Adrenal gland (tissue), 5 donors: ENCODE measurements around the gene TPRG1L.

ENCODE experiments used
- POLR2A ChIP-seq, 2 donors: fragments of 450-650 bp; IDR thresholded peaks; one replicate each; pipeline ENCODE4 v1.6.1; 2017; ENCODE audit warnings: antibody characterized with exemption in 2 of 2, mild to moderate bottlenecking in 2 of 2, moderate library complexity in 1 of 2
- TF ChIP-seq, protein P1 (sequence below), 6 experiments: fragments of 450-650 bp in 4 of 6; fragments of 200-600 bp in 2 of 6; sonication (generic) in 1 of 6; IDR thresholded peaks; 1 replicate in 5 of 6; 2 replicates in 1 of 6; pipeline versions ENCODE4 v1.5.1 to v1.8.0; 2016 to 2021; ENCODE audit warnings: antibody characterized with exemption in 6 of 6, mild to moderate bottlenecking in 2 of 6, moderate library complexity in 1 of 6
- donor health status: DM: no; HTN: no; CAD: no.

- TF ChIP-seq, protein P1, sequence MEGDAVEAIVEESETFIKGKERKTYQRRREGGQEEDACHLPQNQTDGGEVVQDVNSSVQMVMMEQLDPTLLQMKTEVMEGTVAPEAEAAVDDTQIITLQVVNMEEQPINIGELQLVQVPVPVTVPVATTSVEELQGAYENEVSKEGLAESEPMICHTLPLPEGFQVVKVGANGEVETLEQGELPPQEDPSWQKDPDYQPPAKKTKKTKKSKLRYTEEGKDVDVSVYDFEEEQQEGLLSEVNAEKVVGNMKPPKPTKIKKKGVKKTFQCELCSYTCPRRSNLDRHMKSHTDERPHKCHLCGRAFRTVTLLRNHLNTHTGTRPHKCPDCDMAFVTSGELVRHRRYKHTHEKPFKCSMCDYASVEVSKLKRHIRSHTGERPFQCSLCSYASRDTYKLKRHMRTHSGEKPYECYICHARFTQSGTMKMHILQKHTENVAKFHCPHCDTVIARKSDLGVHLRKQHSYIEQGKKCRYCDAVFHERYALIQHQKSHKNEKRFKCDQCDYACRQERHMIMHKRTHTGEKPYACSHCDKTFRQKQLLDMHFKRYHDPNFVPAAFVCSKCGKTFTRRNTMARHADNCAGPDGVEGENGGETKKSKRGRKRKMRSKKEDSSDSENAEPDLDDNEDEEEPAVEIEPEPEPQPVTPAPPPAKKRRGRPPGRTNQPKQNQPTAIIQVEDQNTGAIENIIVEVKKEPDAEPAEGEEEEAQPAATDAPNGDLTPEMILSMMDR (IDR thresholded peaks at IDR 0.05): no peak
- no peak for TF ChIP-seq POLR2A (IDR thresholded peaks at IDR 0.05)
Measured at GRCh38 chr1:3575993-3576392, 48.8 kb upstream of the TPRG1L start.
